H1 (cell line): ENCODE measurements around the gene MAPK8. TPM values are rescaled to one million over a fixed set of nuclear protein-coding genes. Genes with fewer than 3 reads are reported as not detected.

ENCODE experiments used
- CTCF ChIA-PET: fragments of 300-600 bp; sonication (Branson Sonifier 250); formaldehyde crosslinking; loops from one replicate; lab custom pipeline; 2021; ENCODE audit not compliant: partially characterized antibody; lab: Charles Lee
- POLR2A ChIA-PET: fragments of 300-600 bp; sonication (Branson Sonifier 250); formaldehyde crosslinking; loops from one replicate; lab custom pipeline; 2021; ENCODE audit warnings: inconsistent platforms; ENCODE audit not compliant: partially characterized antibody; lab: Charles Lee
- DNase-seq, 2 experiments: peaks; one replicate each; pipeline versions ENCODE4 v3.0.0 to v3.0.0-alpha.2; 2010 to 2022; ENCODE audit warnings: low spot score in 2 of 2, low read depth in 1 of 2, mixed read lengths in 1 of 2
- FAIRE-seq: peaks from 2 replicates; lab custom pipeline; 2011; peaks lifted over from hg19 to GRCh38; lab: Jason Lieb, UNC
- H2AFZ ChIP-seq: 2 replicates; pipeline ENCODE4 v1.8.1; 2012; ENCODE audit warnings: low read length, inconsistent platforms
- H2AK5ac ChIP-seq: 2 replicates; pipeline ENCODE4 v1.6.1; 2013; ENCODE audit warnings: low read depth, low read length
- H2BK120ac ChIP-seq: replicated peaks from 2 replicates; pipeline ENCODE3; 2013; ENCODE audit warnings: low read depth, low read length, inconsistent platforms
- H2BK12ac ChIP-seq: 2 replicates; pipeline ENCODE4 v1.6.1; 2013; ENCODE audit warnings: low read depth, low read length
- H2BK15ac ChIP-seq: 2 replicates; pipeline ENCODE4 v1.6.1; 2013; ENCODE audit warnings: low read length
- H2BK20ac ChIP-seq: 2 replicates; pipeline ENCODE4 v1.6.1; 2013; ENCODE audit warnings: low read length
- H2BK5ac ChIP-seq: 2 replicates; pipeline ENCODE4 v1.6.1; 2013; ENCODE audit warnings: low read depth, low read length
- H3K14ac ChIP-seq: 2 replicates; pipeline ENCODE4 v1.6.1; 2013; ENCODE audit warnings: inconsistent platforms; ENCODE audit not compliant: insufficient read length
- H3K18ac ChIP-seq: 2 replicates; pipeline ENCODE4 v1.6.1; 2013; ENCODE audit warnings: low read length; ENCODE audit errors: extremely low read depth
- H3K23ac ChIP-seq: 2 replicates; pipeline ENCODE4 v1.6.1; 2013; ENCODE audit warnings: inconsistent platforms; ENCODE audit not compliant: insufficient read length
- H3K23me2 ChIP-seq: 2 replicates; pipeline ENCODE4 v1.6.1; 2013; ENCODE audit warnings: low read depth, low read length
- H3K27ac ChIP-seq: 2 replicates; pipeline ENCODE4 v1.6.1; 2011; ENCODE audit warnings: low read depth, low read length, inconsistent platforms
- H3K27me3 ChIP-seq, 4 experiments: replicated peaks in 1 of 4; 1 replicate in 1 of 4; 2 replicates in 3 of 4; pipeline versions ENCODE4 v1.6.1 to v1.8.1; 2011 to 2013; ENCODE audit warnings: low read length in 3 of 4, mild to moderate bottlenecking in 3 of 4, inconsistent platforms in 2 of 4, mixed read lengths in 2 of 4, moderate library complexity in 1 of 4; ENCODE audit not compliant: control insufficient read depth in 3 of 4, insufficient read depth in 3 of 4; ENCODE audit errors: extremely low read depth in 1 of 4
- H3K36me3 ChIP-seq, 4 experiments: 2 replicates each; pipeline versions ENCODE4 v1.6.1 to v1.8.1; 2011 to 2013; ENCODE audit warnings: mild to moderate bottlenecking in 4 of 4, low read length in 3 of 4, moderate library complexity in 2 of 4, control low read depth in 1 of 4, inconsistent platforms in 1 of 4; ENCODE audit not compliant: insufficient read depth in 4 of 4, control insufficient read depth in 2 of 4
- H3K4ac ChIP-seq: replicated peaks from 2 replicates; pipeline ENCODE3; 2013; ENCODE audit warnings: low read length, low read depth, mixed read lengths, inconsistent platforms; ENCODE audit not compliant: insufficient read length
- H3K4me1 ChIP-seq, 4 experiments: replicated peaks in 1 of 4; 1 replicate in 1 of 4; 2 replicates in 3 of 4; pipeline versions ENCODE4 v1.6.1 to v1.8.1; 2011 to 2013; ENCODE audit warnings: low read length in 3 of 4, inconsistent platforms in 2 of 4, mixed read lengths in 1 of 4; ENCODE audit not compliant: insufficient read depth in 4 of 4, control insufficient read depth in 3 of 4
- H3K4me2 ChIP-seq, 2 experiments: 2 replicates each; pipeline versions ENCODE4 v1.6.1 to v1.8.1; 2011 to 2013; ENCODE audit warnings: low read depth in 2 of 2, low read length in 2 of 2, control low read depth in 1 of 2, inconsistent platforms in 1 of 2, mild to moderate bottlenecking in 1 of 2; ENCODE audit not compliant: insufficient read depth in 1 of 2
- H3K4me3 ChIP-seq, 4 experiments: fragments of 200-600, 300-600 bp in 1 of 4; sonication (generic), shearing (Covaris generic), sonication (Bioruptor Twin) in 1 of 4; 2 replicates each; pipeline versions ENCODE4 v1.5.1 to v1.8.1; 2011 to 2016; ENCODE audit warnings: low read length in 4 of 4, low read depth in 3 of 4, control low read depth in 2 of 4, inconsistent platforms in 2 of 4, mild to moderate bottlenecking in 2 of 4, mixed read lengths in 1 of 4, moderate library complexity in 1 of 4; ENCODE audit not compliant: insufficient read depth in 2 of 4; ENCODE audit errors: extremely low read depth in 1 of 4
- H3K56ac ChIP-seq: replicated peaks from 2 replicates; pipeline ENCODE3; 2013; ENCODE audit warnings: low read depth, mild to moderate bottlenecking, mixed read lengths, low read length, inconsistent platforms; ENCODE audit not compliant: insufficient read length
- H3K79me1 ChIP-seq: 2 replicates; pipeline ENCODE4 v1.6.1; 2013; ENCODE audit warnings: low read depth, low read length, control low read depth
- H3K79me2 ChIP-seq, 2 experiments: 2 replicates each; pipeline versions ENCODE4 v1.6.1 to v1.8.1; 2012 to 2013; ENCODE audit warnings: low read length in 2 of 2, mild to moderate bottlenecking in 2 of 2, inconsistent platforms in 1 of 2; ENCODE audit not compliant: insufficient read depth in 2 of 2, control insufficient read depth in 1 of 2
- H3K9ac ChIP-seq, 4 experiments: replicated peaks in 1 of 4; 1 replicate in 1 of 4; 2 replicates in 3 of 4; pipeline versions ENCODE4 v1.6.1 to v1.8.1; 2011 to 2013; ENCODE audit warnings: low read depth in 3 of 4, low read length in 3 of 4, control low read depth in 2 of 4, mild to moderate bottlenecking in 2 of 4, moderate library complexity in 2 of 4, inconsistent platforms in 1 of 4; ENCODE audit errors: extremely low read depth in 1 of 4
- H3K9me3 ChIP-seq, 2 experiments: 2 replicates each; pipeline versions ENCODE4 v1.6.1 to v1.8.1; 2012 to 2013; ENCODE audit warnings: mild to moderate bottlenecking in 2 of 2, moderate library complexity in 2 of 2, control low read depth in 1 of 2, inconsistent platforms in 1 of 2, low read depth in 1 of 2, low read length in 1 of 2, mixed read lengths in 1 of 2; ENCODE audit not compliant: insufficient read depth in 2 of 2
- H4K20me1 ChIP-seq, 2 experiments: replicated peaks in 1 of 2; 2 replicates each; pipeline versions ENCODE3 to v1.8.1; 2011 to 2013; ENCODE audit warnings: inconsistent platforms in 2 of 2, low read length in 2 of 2, mild to moderate bottlenecking in 1 of 2; ENCODE audit not compliant: insufficient read depth in 2 of 2, control insufficient read depth in 1 of 2
- H4K5ac ChIP-seq: 2 replicates; pipeline ENCODE4 v1.6.1; 2013; ENCODE audit warnings: low read length, low read depth, mixed read lengths, inconsistent platforms; ENCODE audit not compliant: insufficient read length
- H4K8ac ChIP-seq: 2 replicates; pipeline ENCODE4 v1.8.0; 2013; ENCODE audit warnings: mild to moderate bottlenecking, moderate library complexity, low read length, inconsistent platforms; ENCODE audit not compliant: insufficient read depth; ENCODE audit errors: extremely low read depth
- H4K91ac ChIP-seq: replicated peaks from 2 replicates; pipeline ENCODE3; 2013; ENCODE audit warnings: low read length, mixed read lengths, inconsistent platforms; ENCODE audit not compliant: insufficient read length
- GTF2F1 ChIP-seq: IDR thresholded peaks from 2 replicates; pipeline ENCODE4 v1.6.1; 2012; ENCODE audit warnings: low read depth, low read length, improper control_type of control experiment, borderline replicate concordance
- WGBS, 2 experiments: shearing (Covaris generic) in 1 of 2; methylation state at CpG; one replicate each; pipeline versions ENCODE4 v1.1.6 to v1.1.7; 2013 to 2015; ENCODE audit warnings: low lambda C conversion rate in 2 of 2, mixed read lengths in 2 of 2, inconsistent platforms in 1 of 2, low coverage in 1 of 2, missing lambda C conversion rate in 1 of 2; ENCODE audit not compliant: insufficient replicate concordance in 2 of 2, insufficient coverage in 1 of 2, insufficient read length in 1 of 2; ENCODE audit errors: extremely low coverage in 1 of 2, missing lambda C conversion rate in 1 of 2; 5-methylcytosine and 5-hydroxymethylcytosine counted together
- polyA plus RNA-seq, 7 experiments: library from polyadenylated mRNA; depleted of rRNA in 3 of 7; stranded (reverse) in 5 of 7; unstranded in 2 of 7; fragments of >200 nt in 5 of 7; fragments of 200-250 nt in 2 of 7; gene quantifications; 1 replicate in 5 of 7; 2 replicates in 1 of 7; 4 replicates in 1 of 7; pipeline versions ENCODE4 v1.2.1 to v1.2.3, GENCODE V29; 2011 to 2013; ENCODE audit warnings: missing spikeins in 2 of 7, mixed read lengths in 2 of 7
- total RNA-seq: library from RNA; stranded (reverse); fragmentation: NEBNext Ultra II Directional; extraction: Animal tissue kit (Norgen Biotek cat#: 25700); gene quantifications from 2 replicates; pipeline ENCODE4 v1.2.1, GENCODE V29; 2021

MAPK8 gene
- total and polyA plus RNA-seq, 2 of the 8 experiments (the other 6 are each of a cell fraction or from before 2014, with no cell fraction given): 23.3 to 71.3 TPM

GRCh38 chr10:48444861-48445841 lies 138.7 kb downstream of the MAPK8 start:
- no peak overlapping the region for H3K56ac ChIP-seq
- H2AFZ ChIP-seq: no peak overlapping the region
- H3K18ac ChIP-seq: no peak overlapping the region; the same call in 1 of the 2 replicates
- FAIRE-seq: no peak
- WGBS, 2 experiments: 87% methylated on average over 19 of the region's 20 CpGs; no CpG with 5 or more reads in 1 of the 2 experiments
- no peak overlapping the region for H2BK15ac ChIP-seq
- no peak overlapping the region; a peak in 1 of 7 replicates for H3K9ac ChIP-seq
- H3K4ac ChIP-seq: no peak overlapping the region
- H3K27me3 ChIP-seq: no peaks in the 10 kb centered on the region
- H4K20me1 ChIP-seq: peaks cover 0 to 5% of the 10 kb centered on the region in 2 experiments
- H3K4me2 ChIP-seq: no peak overlapping the region
- no peaks in the 10 kb centered on the region; a peak in 1 of 8 replicates for H3K36me3 ChIP-seq
- H3K27ac ChIP-seq: no peak overlapping the region
- peak overlapping the region; percentile 32; the same call in 1 of the 2 replicates for H4K8ac ChIP-seq
- H3K4me3 ChIP-seq: no peak overlapping the region
- H2BK5ac ChIP-seq: no peak overlapping the region
- H3K79me2 ChIP-seq: no peaks in the 10 kb centered on the region
- H4K5ac ChIP-seq: no peak overlapping the region
- H2BK20ac ChIP-seq: no peak overlapping the region
- H3K4me1 ChIP-seq: peaks cover 3 to 10% (median 8%) of the 10 kb centered on the region in 4 experiments; a peak in 5 of 7 replicates
- H2AK5ac ChIP-seq: no peak overlapping the region
- H3K79me1 ChIP-seq: no peaks in the 10 kb centered on the region
- no peaks in the 10 kb centered on the region; a peak in 1 of 4 replicates for H3K9me3 ChIP-seq
- H3K23me2 ChIP-seq: no peaks in the 10 kb centered on the region
- ChIA-PET CTCF (interaction anchor here (0.7 to 10.9 kb wide), 38 partner anchors 14 to 216 kb away, joined by 3 to 141 read pairs (median 4); no protein-coding TSS in a partner anchor), POLR2A (interaction anchor here (0.9 to 1.4 kb wide), 3 partner anchors 12 to 81 kb away, joined by 3 to 5 read pairs (median 3); no protein-coding TSS in a partner anchor)
- no peak overlapping the region for H3K23ac ChIP-seq
- peak in 1 of 2 experiments; percentile 52 for DNase-seq
- H4K91ac ChIP-seq: no peak overlapping the region
- H2BK12ac ChIP-seq: peak overlapping the region; percentile 17; the same call in 1 of the 2 replicates
- no peak overlapping the region for H2BK120ac ChIP-seq
- H3K14ac ChIP-seq: no peak overlapping the region
- TF ChIP-seq GTF2F1: no peak
